H1 (cell line): ENCODE results near the gene SMS. TPM values are rescaled to one million over a fixed set of nuclear protein-coding genes. Genes with fewer than 3 reads are reported as not detected.

ENCODE experiments used
- CTCF ChIA-PET: fragments of 300-600 bp; sonication (Branson Sonifier 250); formaldehyde crosslinking; loops from one replicate; lab custom pipeline; 2021; ENCODE audit not compliant: partially characterized antibody; lab: Charles Lee
- POLR2A ChIA-PET: fragments of 300-600 bp; sonication (Branson Sonifier 250); formaldehyde crosslinking; loops from one replicate; lab custom pipeline; 2021; ENCODE audit warnings: inconsistent platforms; ENCODE audit not compliant: partially characterized antibody; lab: Charles Lee
- DNase-seq, 2 experiments: peaks; one replicate each; pipeline versions ENCODE4 v3.0.0 to v3.0.0-alpha.2; 2010 to 2022; ENCODE audit warnings: low spot score in 2 of 2, low read depth in 1 of 2, mixed read lengths in 1 of 2
- FAIRE-seq: peaks from 2 replicates; lab custom pipeline; 2011; peaks lifted over from hg19 to GRCh38; lab: Jason Lieb, UNC
- H2AFZ ChIP-seq: 2 replicates; pipeline ENCODE4 v1.8.1; 2012; ENCODE audit warnings: low read length, inconsistent platforms
- H2AK5ac ChIP-seq: 2 replicates; pipeline ENCODE4 v1.6.1; 2013; ENCODE audit warnings: low read depth, low read length
- H2BK120ac ChIP-seq: replicated peaks from 2 replicates; pipeline ENCODE3; 2013; ENCODE audit warnings: low read depth, low read length, inconsistent platforms
- H2BK12ac ChIP-seq: 2 replicates; pipeline ENCODE4 v1.6.1; 2013; ENCODE audit warnings: low read depth, low read length
- H2BK15ac ChIP-seq: 2 replicates; pipeline ENCODE4 v1.6.1; 2013; ENCODE audit warnings: low read length
- H2BK20ac ChIP-seq: 2 replicates; pipeline ENCODE4 v1.6.1; 2013; ENCODE audit warnings: low read length
- H2BK5ac ChIP-seq: 2 replicates; pipeline ENCODE4 v1.6.1; 2013; ENCODE audit warnings: low read depth, low read length
- H3K14ac ChIP-seq: 2 replicates; pipeline ENCODE4 v1.6.1; 2013; ENCODE audit warnings: inconsistent platforms; ENCODE audit not compliant: insufficient read length
- H3K18ac ChIP-seq: 2 replicates; pipeline ENCODE4 v1.6.1; 2013; ENCODE audit warnings: low read length; ENCODE audit errors: extremely low read depth
- H3K23ac ChIP-seq: 2 replicates; pipeline ENCODE4 v1.6.1; 2013; ENCODE audit warnings: inconsistent platforms; ENCODE audit not compliant: insufficient read length
- H3K23me2 ChIP-seq: 2 replicates; pipeline ENCODE4 v1.6.1; 2013; ENCODE audit warnings: low read depth, low read length
- H3K27ac ChIP-seq: 2 replicates; pipeline ENCODE4 v1.6.1; 2011; ENCODE audit warnings: low read depth, low read length, inconsistent platforms
- H3K27me3 ChIP-seq, 4 experiments: replicated peaks in 1 of 4; 1 replicate in 1 of 4; 2 replicates in 3 of 4; pipeline versions ENCODE4 v1.6.1 to v1.8.1; 2011 to 2013; ENCODE audit warnings: low read length in 3 of 4, mild to moderate bottlenecking in 3 of 4, inconsistent platforms in 2 of 4, mixed read lengths in 2 of 4, moderate library complexity in 1 of 4; ENCODE audit not compliant: control insufficient read depth in 3 of 4, insufficient read depth in 3 of 4; ENCODE audit errors: extremely low read depth in 1 of 4
- H3K36me3 ChIP-seq, 4 experiments: 2 replicates each; pipeline versions ENCODE4 v1.6.1 to v1.8.1; 2011 to 2013; ENCODE audit warnings: mild to moderate bottlenecking in 4 of 4, low read length in 3 of 4, moderate library complexity in 2 of 4, control low read depth in 1 of 4, inconsistent platforms in 1 of 4; ENCODE audit not compliant: insufficient read depth in 4 of 4, control insufficient read depth in 2 of 4
- H3K4ac ChIP-seq: replicated peaks from 2 replicates; pipeline ENCODE3; 2013; ENCODE audit warnings: low read length, low read depth, mixed read lengths, inconsistent platforms; ENCODE audit not compliant: insufficient read length
- H3K4me1 ChIP-seq, 4 experiments: replicated peaks in 1 of 4; 1 replicate in 1 of 4; 2 replicates in 3 of 4; pipeline versions ENCODE4 v1.6.1 to v1.8.1; 2011 to 2013; ENCODE audit warnings: low read length in 3 of 4, inconsistent platforms in 2 of 4, mixed read lengths in 1 of 4; ENCODE audit not compliant: insufficient read depth in 4 of 4, control insufficient read depth in 3 of 4
- H3K4me2 ChIP-seq, 2 experiments: 2 replicates each; pipeline versions ENCODE4 v1.6.1 to v1.8.1; 2011 to 2013; ENCODE audit warnings: low read depth in 2 of 2, low read length in 2 of 2, control low read depth in 1 of 2, inconsistent platforms in 1 of 2, mild to moderate bottlenecking in 1 of 2; ENCODE audit not compliant: insufficient read depth in 1 of 2
- H3K4me3 ChIP-seq, 4 experiments: fragments of 200-600, 300-600 bp in 1 of 4; sonication (generic), shearing (Covaris generic), sonication (Bioruptor Twin) in 1 of 4; 2 replicates each; pipeline versions ENCODE4 v1.5.1 to v1.8.1; 2011 to 2016; ENCODE audit warnings: low read length in 4 of 4, low read depth in 3 of 4, control low read depth in 2 of 4, inconsistent platforms in 2 of 4, mild to moderate bottlenecking in 2 of 4, mixed read lengths in 1 of 4, moderate library complexity in 1 of 4; ENCODE audit not compliant: insufficient read depth in 2 of 4; ENCODE audit errors: extremely low read depth in 1 of 4
- H3K56ac ChIP-seq: replicated peaks from 2 replicates; pipeline ENCODE3; 2013; ENCODE audit warnings: low read depth, mild to moderate bottlenecking, mixed read lengths, low read length, inconsistent platforms; ENCODE audit not compliant: insufficient read length
- H3K79me1 ChIP-seq: 2 replicates; pipeline ENCODE4 v1.6.1; 2013; ENCODE audit warnings: low read depth, low read length, control low read depth
- H3K79me2 ChIP-seq, 2 experiments: 2 replicates each; pipeline versions ENCODE4 v1.6.1 to v1.8.1; 2012 to 2013; ENCODE audit warnings: low read length in 2 of 2, mild to moderate bottlenecking in 2 of 2, inconsistent platforms in 1 of 2; ENCODE audit not compliant: insufficient read depth in 2 of 2, control insufficient read depth in 1 of 2
- H3K9ac ChIP-seq, 4 experiments: replicated peaks in 1 of 4; 1 replicate in 1 of 4; 2 replicates in 3 of 4; pipeline versions ENCODE4 v1.6.1 to v1.8.1; 2011 to 2013; ENCODE audit warnings: low read depth in 3 of 4, low read length in 3 of 4, control low read depth in 2 of 4, mild to moderate bottlenecking in 2 of 4, moderate library complexity in 2 of 4, inconsistent platforms in 1 of 4; ENCODE audit errors: extremely low read depth in 1 of 4
- H3K9me3 ChIP-seq, 2 experiments: 2 replicates each; pipeline versions ENCODE4 v1.6.1 to v1.8.1; 2012 to 2013; ENCODE audit warnings: mild to moderate bottlenecking in 2 of 2, moderate library complexity in 2 of 2, control low read depth in 1 of 2, inconsistent platforms in 1 of 2, low read depth in 1 of 2, low read length in 1 of 2, mixed read lengths in 1 of 2; ENCODE audit not compliant: insufficient read depth in 2 of 2
- H4K20me1 ChIP-seq, 2 experiments: replicated peaks in 1 of 2; 2 replicates each; pipeline versions ENCODE3 to v1.8.1; 2011 to 2013; ENCODE audit warnings: inconsistent platforms in 2 of 2, low read length in 2 of 2, mild to moderate bottlenecking in 1 of 2; ENCODE audit not compliant: insufficient read depth in 2 of 2, control insufficient read depth in 1 of 2
- H4K5ac ChIP-seq: 2 replicates; pipeline ENCODE4 v1.6.1; 2013; ENCODE audit warnings: low read length, low read depth, mixed read lengths, inconsistent platforms; ENCODE audit not compliant: insufficient read length
- H4K8ac ChIP-seq: 2 replicates; pipeline ENCODE4 v1.8.0; 2013; ENCODE audit warnings: mild to moderate bottlenecking, moderate library complexity, low read length, inconsistent platforms; ENCODE audit not compliant: insufficient read depth; ENCODE audit errors: extremely low read depth
- H4K91ac ChIP-seq: replicated peaks from 2 replicates; pipeline ENCODE3; 2013; ENCODE audit warnings: low read length, mixed read lengths, inconsistent platforms; ENCODE audit not compliant: insufficient read length
- ATF2 ChIP-seq: IDR thresholded peaks from 2 replicates; pipeline ENCODE4 v1.6.1; 2012; ENCODE audit warnings: low read length, inconsistent platforms
- CREB1 ChIP-seq: IDR thresholded peaks from 2 replicates; pipeline ENCODE4 v1.6.1; 2012; ENCODE audit warnings: inconsistent platforms
- CTCF ChIP-seq, 3 experiments: IDR thresholded peaks; 1 replicate in 2 of 3; 2 replicates in 1 of 3; pipeline versions ENCODE4 v1.5.1 to v1.6.1; 2011; ENCODE audit warnings: low read length in 3 of 3, mild to moderate bottlenecking in 3 of 3, inconsistent platforms in 2 of 3, low read depth in 1 of 3, moderate library complexity in 1 of 3; ENCODE audit not compliant: insufficient read depth in 1 of 3; ENCODE audit errors: control extremely low read depth in 1 of 3
- NANOG ChIP-seq: IDR thresholded peaks from 2 replicates; pipeline ENCODE4 v1.6.1; 2011; ENCODE audit warnings: low read length, low read depth, mild to moderate bottlenecking, inconsistent platforms; ENCODE audit not compliant: insufficient read depth, poor library complexity, severe bottlenecking
- NRF1 ChIP-seq: IDR thresholded peaks from 2 replicates; pipeline ENCODE4 v1.6.1; 2011; ENCODE audit warnings: mild to moderate bottlenecking, low read depth, low read length, improper control_type of control experiment
- POLR2A ChIP-seq, 2 experiments: IDR thresholded peaks; 1 replicate in 1 of 2; 2 replicates in 1 of 2; pipeline ENCODE4 v1.6.1; 2011; ENCODE audit warnings: low read depth in 2 of 2, low read length in 2 of 2, mild to moderate bottlenecking in 2 of 2; ENCODE audit errors: control extremely low read depth in 1 of 2
- TAF7 ChIP-seq: optimal IDR thresholded peaks from 2 replicates; pipeline ENCODE3; 2011; ENCODE audit warnings: low read depth, mild to moderate bottlenecking, inconsistent platforms, low read length, moderate library complexity, borderline replicate concordance
- WGBS, 2 experiments: shearing (Covaris generic) in 1 of 2; methylation state at CpG; one replicate each; pipeline versions ENCODE4 v1.1.6 to v1.1.7; 2013 to 2015; ENCODE audit warnings: low lambda C conversion rate in 2 of 2, mixed read lengths in 2 of 2, inconsistent platforms in 1 of 2, low coverage in 1 of 2, missing lambda C conversion rate in 1 of 2; ENCODE audit not compliant: insufficient replicate concordance in 2 of 2, insufficient coverage in 1 of 2, insufficient read length in 1 of 2; ENCODE audit errors: extremely low coverage in 1 of 2, missing lambda C conversion rate in 1 of 2; 5-methylcytosine and 5-hydroxymethylcytosine counted together
- polyA plus RNA-seq, 7 experiments: library from polyadenylated mRNA; depleted of rRNA in 3 of 7; stranded (reverse) in 5 of 7; unstranded in 2 of 7; fragments of >200 nt in 5 of 7; fragments of 200-250 nt in 2 of 7; gene quantifications; 1 replicate in 5 of 7; 2 replicates in 1 of 7; 4 replicates in 1 of 7; pipeline versions ENCODE4 v1.2.1 to v1.2.3, GENCODE V29; 2011 to 2013; ENCODE audit warnings: missing spikeins in 2 of 7, mixed read lengths in 2 of 7
- total RNA-seq: library from RNA; stranded (reverse); fragmentation: NEBNext Ultra II Directional; extraction: Animal tissue kit (Norgen Biotek cat#: 25700); gene quantifications from 2 replicates; pipeline ENCODE4 v1.2.1, GENCODE V29; 2021

Gene SMS
- total and polyA plus RNA-seq, 2 of the 8 experiments (the other 6 are each of a cell fraction or from before 2014, with no cell fraction given): 66.3 to 256 TPM

DNA sequence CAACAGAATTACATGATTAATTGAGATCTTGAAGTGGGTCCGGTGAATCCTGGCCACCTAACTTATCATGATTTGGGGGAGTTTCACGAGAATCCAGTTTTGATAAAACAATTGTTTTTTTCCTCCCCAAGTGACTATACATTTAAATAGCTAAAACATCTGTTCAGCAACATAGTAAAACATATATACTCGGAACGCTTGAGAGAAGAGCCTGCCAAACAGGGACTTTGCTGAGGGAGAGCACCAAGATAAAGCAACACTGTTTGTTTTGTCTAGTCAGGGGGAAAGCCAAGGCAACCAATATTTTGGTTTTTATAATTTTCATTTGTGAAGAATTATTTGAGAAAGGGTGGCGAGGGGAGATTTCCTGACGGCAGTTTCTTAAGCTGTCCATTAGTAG lies 92.0 kb downstream of the SMS start:
- Histone ChIP-seq H3K23ac (no peak overlapping the region), H3K79me2 (no peaks in the 10 kb centered on the region), H4K5ac (no peak overlapping the region), H3K4me2 (no peak overlapping the region), H2BK120ac (no peak overlapping the region), H4K20me1 (no peaks in the 10 kb centered on the region), H2BK12ac (no peak overlapping the region), H4K8ac (no peak overlapping the region), H3K4me3 (no peak overlapping the region), H3K9me3 (no peaks in the 10 kb centered on the region), H3K14ac (no peak overlapping the region), H2AFZ (no peak overlapping the region), H3K79me1 (no peaks in the 10 kb centered on the region), H2AK5ac (no peak overlapping the region), H3K4me1 (peaks cover 0 to 4% (median 0%) of the 10 kb centered on the region in 4 experiments; a peak in 2 of 7 replicates), H3K23me2 (no peaks in the 10 kb centered on the region), H3K36me3 (no peaks in the 10 kb centered on the region), H3K27me3 (no peaks in the 10 kb centered on the region), H2BK15ac (no peak overlapping the region), H3K9ac (no peak overlapping the region), H3K56ac (no peak overlapping the region), H3K18ac (no peak overlapping the region), H2BK20ac (no peak overlapping the region), H2BK5ac (no peak overlapping the region), H3K27ac (no peak overlapping the region), H4K91ac (no peak overlapping the region), H3K4ac (no peak overlapping the region)
- no peak for TF ChIP-seq TAF7
- TF ChIP-seq CTCF (IDR thresholded peaks at IDR 0.05; ENCODE audit: control extremely low read depth in 1 of 3, insufficient read depth in 1 of 3, low read depth in 1 of 3, low read length in 3 of 3): no peak
- TF ChIP-seq ATF2: no peak
- no peak for TF ChIP-seq NANOG
- TF ChIP-seq POLR2A (IDR thresholded peaks at IDR 0.05; ENCODE audit: control extremely low read depth in 1 of 2, low read depth in 2 of 2, low read length in 2 of 2): no peak
- TF ChIP-seq NRF1: no peak
- no peak for TF ChIP-seq CREB1
- POLR2A ChIA-PET: no interaction called here
- DNase-seq (no peak), FAIRE-seq (no peak)
- CTCF ChIA-PET: no interaction called here
- 81% methylated on average over 5 of the region's 6 CpGs; no CpG with 5 or more reads in 1 of the 2 experiments for WGBS, 2 experiments
